GM12864 (cell line): Measurements from ENCODE around the gene STK32C.
"Not testable (repeated sequence)": the region's sequence is repeated elsewhere in the genome, so short reads cannot be mapped to it uniquely, and the experiment has no call there.

Source experiments
- DNase-seq: peaks from one replicate; pipeline ENCODE4 v3.0.0-alpha.2; 2011; ENCODE audit warnings: low read depth
- H3K4me3 ChIP-seq: 2 replicates; pipeline ENCODE4 v1.5.1; 2011; ENCODE audit warnings: mild to moderate bottlenecking, low read depth, low read length, control low read depth
- CTCF ChIP-seq: IDR thresholded peaks from 2 replicates; pipeline ENCODE4 v1.5.1; 2011; ENCODE audit warnings: low read depth, mild to moderate bottlenecking, moderate library complexity, low read length, control low read depth, inconsistent platforms; ENCODE audit errors: missing control alignments

Gene STK32C

DNA sequence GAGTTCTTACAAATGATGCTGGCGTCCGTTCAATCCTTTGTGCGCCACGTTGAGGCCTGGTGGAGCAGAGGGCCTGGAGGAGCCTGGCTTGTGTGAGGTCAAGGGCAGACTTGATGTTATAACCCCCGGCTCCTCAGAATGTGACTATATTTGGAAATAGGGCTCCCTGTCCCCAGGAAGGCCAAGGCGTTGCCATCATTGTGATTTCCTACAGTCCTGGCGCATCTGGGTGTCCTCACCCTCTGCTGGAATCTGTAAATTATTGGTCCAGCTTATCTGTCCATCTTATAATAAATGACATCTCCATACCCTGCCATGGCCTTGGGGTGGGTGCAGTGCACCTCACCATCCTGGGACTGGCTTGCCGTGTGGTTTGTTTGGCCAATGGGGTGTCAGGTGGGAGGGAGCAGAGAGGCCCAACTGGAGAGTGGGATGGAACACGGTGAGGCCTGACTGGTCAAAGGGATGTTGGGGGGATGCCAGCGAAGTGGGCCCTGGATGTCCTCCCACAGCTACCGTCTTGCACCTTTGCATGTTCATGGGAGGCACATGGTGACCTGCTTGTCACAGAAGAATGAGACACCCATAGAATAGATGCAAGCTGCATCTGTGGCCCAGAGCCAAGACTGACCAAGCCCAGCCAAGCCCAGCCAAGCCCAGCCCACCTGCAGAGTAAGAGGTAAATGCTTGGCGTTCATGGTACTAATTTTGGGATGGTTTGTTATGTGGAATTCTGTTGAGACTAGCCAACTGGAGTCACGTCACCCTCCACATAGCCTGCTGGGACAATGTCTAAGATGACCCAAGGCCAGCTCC is 13.1 kb upstream of the STK32C start:
- TF ChIP-seq CTCF = no peak
- DNase-seq = no peak

DNA sequence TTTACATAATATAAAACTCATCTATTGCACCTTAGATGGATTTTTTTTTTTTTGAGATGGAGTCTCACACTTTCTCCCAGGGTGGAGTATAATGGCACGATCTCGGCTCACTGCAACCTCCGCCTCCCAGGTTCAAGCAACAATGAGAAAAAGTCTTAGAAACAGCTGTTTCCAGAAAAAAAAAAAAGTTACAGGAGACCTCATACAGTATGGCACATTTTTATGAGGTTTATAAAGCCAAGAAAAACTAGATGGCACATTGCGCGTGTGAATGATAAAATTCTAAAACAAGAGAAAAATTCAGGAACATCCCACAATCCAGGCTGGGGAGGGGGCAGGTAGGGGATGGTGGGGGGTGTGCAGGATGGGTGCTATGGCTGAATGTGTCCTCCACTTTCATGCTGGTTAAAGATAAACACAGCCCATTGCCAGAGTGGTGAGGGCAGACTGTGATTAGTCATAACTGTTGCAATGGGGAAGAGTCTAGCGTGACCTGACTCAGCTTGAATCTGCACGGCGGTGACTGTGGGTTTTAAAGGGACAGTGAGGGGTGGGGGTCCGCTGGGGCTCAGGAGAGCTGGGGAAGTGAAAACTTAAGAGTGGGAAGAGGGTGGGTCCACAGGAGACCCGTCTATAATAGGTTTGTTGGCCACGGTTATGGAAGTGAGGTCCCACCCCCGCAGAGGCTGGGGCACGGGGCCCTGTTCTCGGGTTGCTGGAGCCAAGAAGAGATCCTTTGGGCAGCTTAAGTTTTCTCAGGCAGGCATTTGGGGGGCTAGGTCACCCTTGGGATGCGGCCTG is 12.3 kb upstream of the STK32C start:
- peak; percentile 51 for DNase-seq
- no peak for TF ChIP-seq CTCF
- H3K4me3 ChIP-seq = no peak overlapping the region

More for the DNA sequence above, 13.1 kb upstream of the STK32C start:
- H3K4me3 ChIP-seq = no peak overlapping the region

DNA sequence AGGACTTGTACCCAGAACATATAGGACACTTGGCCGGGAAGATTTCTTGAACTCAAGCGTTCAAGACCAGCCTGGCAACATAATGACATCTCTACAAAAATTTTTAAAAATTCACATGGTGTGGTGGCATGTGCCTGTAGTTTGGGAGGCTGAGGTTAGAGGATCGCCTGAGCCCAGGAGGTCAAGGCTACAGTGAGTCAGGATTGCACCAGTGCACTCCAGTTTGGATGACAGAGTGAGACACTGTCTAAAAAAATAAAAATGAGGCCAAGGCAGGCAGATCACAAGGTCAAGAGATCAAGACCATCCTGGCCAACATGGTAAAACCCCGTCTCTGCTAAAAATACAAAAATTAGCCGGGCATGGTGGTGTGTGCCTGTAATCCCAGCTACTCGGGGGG is 9.7 kb upstream of the STK32C start:
- H3K4me3 ChIP-seq = not testable (repeated sequence)

GRCh38 chr10:132316133-132316532 is 8.4 kb upstream of the STK32C start:
- no peak for DNase-seq
- H3K4me3 ChIP-seq = no peak overlapping the region
- no peak for TF ChIP-seq CTCF

More for the DNA sequence above, 9.7 kb upstream of the STK32C start:
- not testable (repeated sequence) for DNase-seq

DNA sequence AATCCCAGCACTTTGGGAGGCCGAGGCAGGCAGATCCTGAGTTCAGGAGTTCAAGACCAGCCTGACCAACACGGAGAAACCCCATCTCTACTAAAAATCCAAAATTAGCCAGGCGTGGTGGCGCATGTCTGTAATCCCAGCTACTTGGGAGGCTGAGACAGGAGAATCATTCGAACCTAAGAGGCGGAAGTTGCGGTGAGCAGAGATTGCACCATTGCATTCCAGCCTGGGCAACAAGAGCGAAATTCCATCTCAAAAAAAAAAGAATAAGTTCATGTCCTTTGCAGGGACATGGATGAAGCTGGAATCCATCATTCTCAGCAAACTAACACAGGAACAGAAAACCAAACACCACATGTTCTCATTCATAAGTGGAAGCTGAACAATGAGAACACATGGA is 7.1 kb upstream of the STK32C start:
- not testable (repeated sequence) for H3K4me3 ChIP-seq, DNase-seq

DNA sequence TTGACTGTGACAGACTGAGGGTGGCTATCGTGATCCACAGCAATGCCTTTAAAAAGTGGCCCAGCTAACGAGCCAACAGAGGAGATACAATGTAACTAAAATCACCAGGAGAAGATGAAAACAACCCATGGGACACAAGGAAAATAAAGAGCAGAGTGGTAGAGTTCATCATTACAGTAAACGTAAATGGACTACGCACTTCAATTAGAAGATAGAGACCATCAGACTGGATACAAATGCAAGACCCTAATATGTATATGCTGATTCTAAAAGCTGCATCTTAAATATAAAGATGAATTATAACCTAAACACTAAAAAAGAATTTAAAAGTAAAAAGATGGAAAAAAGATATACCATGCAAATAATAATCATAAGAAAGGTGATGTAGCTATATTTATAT is 6.6 kb upstream of the STK32C start:
- H3K4me3 ChIP-seq = no peak overlapping the region
- no peak for DNase-seq

GRCh38 chr10:132313865-132314264 is 6.1 kb upstream of the STK32C start:
- TF ChIP-seq CTCF = no peak
- no peak for DNase-seq
- no peak overlapping the region for H3K4me3 ChIP-seq

More for the DNA sequence above, 6.6 kb upstream of the STK32C start:
- TF ChIP-seq CTCF = no peak

DNA sequence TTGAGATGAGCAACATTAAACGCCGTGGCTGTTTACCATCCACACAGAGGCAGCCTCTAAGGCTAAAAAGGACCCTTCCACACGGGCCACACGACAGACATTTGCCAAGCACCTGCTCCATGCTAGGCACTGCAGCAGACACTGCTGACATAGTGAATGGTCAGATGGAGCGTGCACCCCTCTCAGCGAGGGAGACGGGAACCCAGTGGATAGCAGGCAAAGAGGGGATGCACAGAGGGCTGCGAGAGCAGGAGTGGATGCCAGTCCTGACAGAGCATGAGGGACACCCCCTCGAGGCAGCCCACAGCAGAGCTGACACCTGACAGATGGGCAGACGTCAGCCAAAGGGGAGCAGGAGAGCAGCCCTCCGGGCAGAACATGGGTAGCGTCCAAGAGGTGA is 5.6 kb upstream of the STK32C start:
- no peak for DNase-seq
- no peak for TF ChIP-seq CTCF

More for the DNA sequence above, 5.6 kb upstream of the STK32C start:
- no peak overlapping the region for H3K4me3 ChIP-seq
